GM12875 (cell line): ENCODE measurements around the gene NEDD4.
"Not testable (repeated sequence)": the region's sequence is repeated elsewhere in the genome, so short reads cannot be mapped to it uniquely, and the experiment has no call there.

ENCODE experiments used
- H3K4me3 ChIP-seq: one replicate; pipeline ENCODE4 v1.5.1; 2011; ENCODE audit warnings: low read depth, low read length, control low read depth
- TF ChIP-seq, protein P1 (sequence below): IDR thresholded peaks from 2 replicates; pipeline ENCODE4 v1.5.1; 2011; ENCODE audit warnings: low read depth, mild to moderate bottlenecking, control low read depth, inconsistent platforms, low read length, moderate library complexity, borderline replicate concordance; ENCODE audit not compliant: insufficient read depth

The NEDD4 gene

GRCh38 chr15:55823191-55823670, 170.2 kb downstream of the NEDD4 start:
- no peak overlapping the region for H3K4me3 ChIP-seq
- TF ChIP-seq, protein P1, sequence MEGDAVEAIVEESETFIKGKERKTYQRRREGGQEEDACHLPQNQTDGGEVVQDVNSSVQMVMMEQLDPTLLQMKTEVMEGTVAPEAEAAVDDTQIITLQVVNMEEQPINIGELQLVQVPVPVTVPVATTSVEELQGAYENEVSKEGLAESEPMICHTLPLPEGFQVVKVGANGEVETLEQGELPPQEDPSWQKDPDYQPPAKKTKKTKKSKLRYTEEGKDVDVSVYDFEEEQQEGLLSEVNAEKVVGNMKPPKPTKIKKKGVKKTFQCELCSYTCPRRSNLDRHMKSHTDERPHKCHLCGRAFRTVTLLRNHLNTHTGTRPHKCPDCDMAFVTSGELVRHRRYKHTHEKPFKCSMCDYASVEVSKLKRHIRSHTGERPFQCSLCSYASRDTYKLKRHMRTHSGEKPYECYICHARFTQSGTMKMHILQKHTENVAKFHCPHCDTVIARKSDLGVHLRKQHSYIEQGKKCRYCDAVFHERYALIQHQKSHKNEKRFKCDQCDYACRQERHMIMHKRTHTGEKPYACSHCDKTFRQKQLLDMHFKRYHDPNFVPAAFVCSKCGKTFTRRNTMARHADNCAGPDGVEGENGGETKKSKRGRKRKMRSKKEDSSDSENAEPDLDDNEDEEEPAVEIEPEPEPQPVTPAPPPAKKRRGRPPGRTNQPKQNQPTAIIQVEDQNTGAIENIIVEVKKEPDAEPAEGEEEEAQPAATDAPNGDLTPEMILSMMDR: no peak

DNA sequence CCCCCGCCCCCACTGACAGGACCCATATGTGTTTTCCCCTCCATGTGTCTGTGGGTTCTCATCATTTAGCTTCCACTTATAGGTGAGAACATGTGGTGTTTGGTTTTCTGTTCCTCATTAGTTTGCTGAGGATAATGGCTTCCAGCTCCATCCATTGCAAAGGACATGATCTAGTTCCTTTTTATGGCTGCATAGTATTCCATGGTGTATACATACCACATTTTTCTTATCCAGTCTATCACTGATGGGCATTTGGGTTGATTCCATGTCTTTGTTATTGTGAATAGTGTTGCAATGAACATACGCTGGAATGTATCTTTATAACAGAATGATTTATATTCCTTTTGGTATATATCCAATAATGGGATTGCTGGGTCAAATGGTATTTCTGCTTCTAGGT, 171.7 kb downstream of the NEDD4 start:
- H3K4me3 ChIP-seq: not testable (repeated sequence)

GRCh38 chr15:55820043-55820442, 173.4 kb downstream of the NEDD4 start:
- H3K4me3 ChIP-seq: no peak overlapping the region
- TF ChIP-seq, protein P1: no peak

- TF ChIP-seq, protein P1: no peak
- no peak overlapping the region for H3K4me3 ChIP-seq
These were observed 173.9 kb downstream of the NEDD4 start for GRCh38 chr15:55819397-55820034.

DNA sequence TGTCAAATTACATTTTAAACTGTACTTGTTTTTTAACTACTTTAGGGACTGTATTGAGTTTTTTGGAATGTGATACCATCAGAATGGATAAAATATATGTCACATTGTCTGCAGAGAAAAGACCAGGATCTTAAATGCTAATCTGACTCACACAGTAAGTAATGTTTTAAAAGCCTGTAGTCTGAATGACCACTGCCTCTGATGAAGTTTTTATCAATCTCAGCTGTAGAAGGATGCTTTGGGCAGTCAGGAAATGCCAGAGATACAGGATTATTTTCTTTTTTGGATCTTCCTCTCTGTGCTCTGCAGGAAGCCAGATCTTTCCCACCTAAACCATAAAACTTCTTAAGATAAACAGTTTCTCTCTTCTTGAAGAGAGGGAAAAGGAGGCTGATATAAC, 177.4 kb downstream of the NEDD4 start:
- TF ChIP-seq, protein P1: no peak
- H3K4me3 ChIP-seq: no peak overlapping the region

- TF ChIP-seq, protein P1: no peak
- H3K4me3 ChIP-seq: no peak overlapping the region
These were observed 190.6 kb downstream of the NEDD4 start for GRCh38 chr15:55802600-55803376.

DNA sequence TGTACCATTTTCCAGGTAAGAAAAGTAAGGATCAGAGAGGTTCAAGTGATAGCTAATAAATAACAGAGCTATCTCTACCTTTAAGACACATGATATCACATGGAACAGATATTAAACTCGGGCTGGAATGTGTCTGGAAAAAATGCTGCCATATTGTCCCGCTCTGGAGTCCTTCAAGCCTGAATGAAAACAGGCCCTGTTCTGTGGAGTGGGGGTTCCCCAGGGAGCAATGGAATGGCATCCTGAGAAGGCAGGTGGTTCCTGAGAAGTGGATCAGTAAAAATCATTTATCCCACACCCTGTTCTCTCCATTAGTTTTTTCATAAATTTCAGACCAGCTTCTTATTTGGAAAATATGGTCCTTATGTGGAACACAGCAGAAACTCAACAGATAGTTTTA, 193.2 kb downstream of the NEDD4 start:
- TF ChIP-seq, protein P1: no peak
- H3K4me3 ChIP-seq: no peak overlapping the region
